ENCODE results near the gene RTL1. TPM values are rescaled to one million over a fixed set of nuclear protein-coding genes. Genes with fewer than 3 reads are reported as not detected.
A peak's percentile ranks its signal among the peaks of the same experiment; 100 is the strongest.

Gene RTL1
- total and polyA plus RNA-seq, 7 experiments from 2014 or later = not detected

- intact Hi-C loops (cut with micrococcal nuclease) = no loop called here
- Mint-ChIP-seq H3K4me3 (no peak overlapping the region), H3K4me1 (peaks cover 0 to 7% (median 0%) of the 10 kb centered on the region in 7 donors), H3K27me3 (no peaks in the 10 kb centered on the region), H3K36me3 (no peaks in the 10 kb centered on the region), H3K9me3 (no peaks in the 10 kb centered on the region), H3K27ac (no peak overlapping the region)
- H3K4me3 ChIP-seq (ENCODE audit: low read length) = peak overlapping the region; percentile 25
- H3K36me3 ChIP-seq (ENCODE audit: control insufficient read depth in 2 of 3, insufficient read depth in 3 of 3, low read length in 3 of 3) = no peaks in the 10 kb centered on the region
- peaks cover 0 to 8% of the 10 kb centered on the region in 2 donors for H3K4me1 ChIP-seq (ENCODE audit: control insufficient read depth in 2 of 2, insufficient read depth in 2 of 2, low read length in 2 of 2)
- no peaks in the 10 kb centered on the region for H3K9me3 ChIP-seq (ENCODE audit: control insufficient read depth in 2 of 3, low read length in 3 of 3)
- no peak for DNase-seq
- CTCF ChIA-PET = interaction anchor here (1.0 kb wide), 1 partner anchor 780 kb away, joined by 5 read pairs; no protein-coding TSS in a partner anchor
- no peak overlapping the region for H3K27ac ChIP-seq (ENCODE audit: low read depth, low read length)
- ATAC-seq = no peak
- no peaks in the 10 kb centered on the region for H3K27me3 ChIP-seq (ENCODE audit: control insufficient read depth in 2 of 2, insufficient read depth in 2 of 2, low read length in 2 of 2)
- POLR2A ChIA-PET = no interaction called here
Observed at GRCh38 chr14:100849115-100849781, 54.3 kb downstream of the RTL1 start.

- Mint-ChIP-seq H3K27ac (no peak overlapping the region), H3K27me3 (peaks cover 0 to 3% (median 0%) of the 10 kb centered on the region in 5 donors), H3K9me3 (no peaks in the 10 kb centered on the region), H3K4me1 (peaks cover 0 to 12% (median 0%) of the 10 kb centered on the region in 7 donors), H3K36me3 (no peaks in the 10 kb centered on the region), H3K4me3 (no peak overlapping the region)
- H3K27ac ChIP-seq (ENCODE audit: low read depth, low read length) = no peak overlapping the region
- no peak overlapping the region for H3K4me3 ChIP-seq (ENCODE audit: low read length)
- no peaks in the 10 kb centered on the region for H3K36me3 ChIP-seq (ENCODE audit: control insufficient read depth in 2 of 3, insufficient read depth in 3 of 3, low read length in 3 of 3)
- peaks cover 0 to 8% of the 10 kb centered on the region in 2 donors for H3K4me1 ChIP-seq (ENCODE audit: control insufficient read depth in 2 of 2, insufficient read depth in 2 of 2, low read length in 2 of 2)
- no peaks in the 10 kb centered on the region for H3K27me3 ChIP-seq (ENCODE audit: control insufficient read depth in 2 of 2, insufficient read depth in 2 of 2, low read length in 2 of 2)
- POLR2A ChIA-PET = no interaction called here
- intact Hi-C loops (cut with micrococcal nuclease) = no loop called here
- DNase-seq (no peak), ATAC-seq (no peak)
- CTCF ChIA-PET = no interaction called here
- H3K9me3 ChIP-seq (ENCODE audit: control insufficient read depth in 2 of 3, low read length in 3 of 3) = no peaks in the 10 kb centered on the region
Observed at GRCh38 chr14:100846309-100846859, 57.1 kb downstream of the RTL1 start.

GRCh38 chr14:100845341-100845740 is 58.2 kb downstream of the RTL1 start:
- ChIA-PET POLR2A (no interaction called here), CTCF (no interaction called here)
- Histone ChIP-seq H3K27ac (ENCODE audit: low read depth, low read length) (no peak overlapping the region), H3K4me1 (ENCODE audit: control insufficient read depth in 2 of 2, insufficient read depth in 2 of 2, low read length in 2 of 2) (peaks cover 0 to 8% of the 10 kb centered on the region in 2 donors), H3K9me3 (ENCODE audit: control insufficient read depth in 2 of 3, low read length in 3 of 3) (no peaks in the 10 kb centered on the region), H3K27me3 (ENCODE audit: control insufficient read depth in 2 of 2, insufficient read depth in 2 of 2, low read length in 2 of 2) (no peaks in the 10 kb centered on the region), H3K4me3 (ENCODE audit: low read length) (no peak overlapping the region), H3K36me3 (ENCODE audit: control insufficient read depth in 2 of 3, insufficient read depth in 3 of 3, low read length in 3 of 3) (no peaks in the 10 kb centered on the region)
- Mint-ChIP-seq H3K4me3 (no peak overlapping the region), H3K36me3 (no peaks in the 10 kb centered on the region), H3K27ac (no peak overlapping the region), H3K27me3 (peaks cover 0 to 3% (median 0%) of the 10 kb centered on the region in 5 donors), H3K4me1 (peaks cover 0 to 5% (median 0%) of the 10 kb centered on the region in 7 donors), H3K9me3 (no peaks in the 10 kb centered on the region)
- ATAC-seq (no peak), DNase-seq (no peak)
- intact Hi-C loops (cut with micrococcal nuclease) = no loop called here

- DNase-seq (no peak), ATAC-seq (no peak)
- Histone ChIP-seq H3K27ac (ENCODE audit: low read depth, low read length) (no peak overlapping the region), H3K27me3 (ENCODE audit: control insufficient read depth in 2 of 2, insufficient read depth in 2 of 2, low read length in 2 of 2) (no peaks in the 10 kb centered on the region), H3K4me3 (ENCODE audit: low read length) (no peak overlapping the region), H3K4me1 (ENCODE audit: control insufficient read depth in 2 of 2, insufficient read depth in 2 of 2, low read length in 2 of 2) (peaks cover 0 to 8% of the 10 kb centered on the region in 2 donors), H3K36me3 (ENCODE audit: control insufficient read depth in 2 of 3, insufficient read depth in 3 of 3, low read length in 3 of 3) (no peaks in the 10 kb centered on the region), H3K9me3 (ENCODE audit: control insufficient read depth in 2 of 3, low read length in 3 of 3) (no peaks in the 10 kb centered on the region)
- no peaks in the 10 kb centered on the region for H3K36me3 Mint-ChIP-seq
- ChIA-PET CTCF (no interaction called here), POLR2A (no interaction called here)
- H3K4me3 Mint-ChIP-seq = no peak overlapping the region
- intact Hi-C loops (cut with micrococcal nuclease) = no loop called here
- H3K4me1 Mint-ChIP-seq = peaks cover 0 to 5% (median 0%) of the 10 kb centered on the region in 7 donors
- peaks cover 0 to 3% (median 0%) of the 10 kb centered on the region in 5 donors for H3K27me3 Mint-ChIP-seq
- H3K27ac Mint-ChIP-seq = no peak overlapping the region
- no peaks in the 10 kb centered on the region for H3K9me3 Mint-ChIP-seq
Observed at GRCh38 chr14:100844846-100845245, 58.7 kb downstream of the RTL1 start.

GRCh38 chr14:100844421-100844820 is 59.1 kb downstream of the RTL1 start:
- intact Hi-C loops (cut with micrococcal nuclease) = no loop called here
- ChIA-PET POLR2A (no interaction called here), CTCF (no interaction called here)
- Mint-ChIP-seq H3K36me3 (no peaks in the 10 kb centered on the region), H3K27me3 (peaks cover 0 to 3% (median 0%) of the 10 kb centered on the region in 5 donors), H3K27ac (no peak overlapping the region), H3K9me3 (no peaks in the 10 kb centered on the region), H3K4me3 (no peak overlapping the region), H3K4me1 (peaks cover 0 to 5% (median 0%) of the 10 kb centered on the region in 7 donors)
- no peaks in the 10 kb centered on the region for H3K27me3 ChIP-seq (ENCODE audit: control insufficient read depth in 2 of 2, insufficient read depth in 2 of 2, low read length in 2 of 2)
- DNase-seq = no peak
- H3K4me1 ChIP-seq (ENCODE audit: control insufficient read depth in 2 of 2, insufficient read depth in 2 of 2, low read length in 2 of 2) = peaks cover 0 to 5% of the 10 kb centered on the region in 2 donors
- no peak overlapping the region for H3K27ac ChIP-seq (ENCODE audit: low read depth, low read length)
- H3K9me3 ChIP-seq (ENCODE audit: control insufficient read depth in 2 of 3, low read length in 3 of 3) = no peaks in the 10 kb centered on the region
- no peaks in the 10 kb centered on the region for H3K36me3 ChIP-seq (ENCODE audit: control insufficient read depth in 2 of 3, insufficient read depth in 3 of 3, low read length in 3 of 3)
- no peak for ATAC-seq
- H3K4me3 ChIP-seq (ENCODE audit: low read length) = no peak overlapping the region

GRCh38 chr14:100844082-100844408 is 59.5 kb downstream of the RTL1 start:
- POLR2A ChIA-PET = no interaction called here
- CTCF ChIA-PET = no interaction called here
- H3K27ac ChIP-seq (ENCODE audit: low read depth, low read length) = no peak overlapping the region
- Mint-ChIP-seq H3K27ac (no peak overlapping the region), H3K36me3 (no peaks in the 10 kb centered on the region), H3K4me1 (peaks cover 0 to 5% (median 0%) of the 10 kb centered on the region in 7 donors), H3K27me3 (peaks cover 0 to 3% (median 0%) of the 10 kb centered on the region in 5 donors), H3K4me3 (no peak overlapping the region), H3K9me3 (no peaks in the 10 kb centered on the region)
- intact Hi-C loops (cut with micrococcal nuclease) = no loop called here
- no peaks in the 10 kb centered on the region for H3K9me3 ChIP-seq (ENCODE audit: control insufficient read depth in 2 of 3, low read length in 3 of 3)
- no peak overlapping the region for H3K4me3 ChIP-seq (ENCODE audit: low read length)
- DNase-seq (no peak), ATAC-seq (no peak)
- H3K27me3 ChIP-seq (ENCODE audit: control insufficient read depth in 2 of 2, insufficient read depth in 2 of 2, low read length in 2 of 2) = no peaks in the 10 kb centered on the region
- H3K4me1 ChIP-seq (ENCODE audit: control insufficient read depth in 2 of 2, insufficient read depth in 2 of 2, low read length in 2 of 2) = peaks cover 0 to 1% of the 10 kb centered on the region in 2 donors
- H3K36me3 ChIP-seq (ENCODE audit: control insufficient read depth in 2 of 3, insufficient read depth in 3 of 3, low read length in 3 of 3) = no peaks in the 10 kb centered on the region

GRCh38 chr14:100842799-100843198 is 60.7 kb downstream of the RTL1 start:
- H3K4me1 ChIP-seq (ENCODE audit: control insufficient read depth in 2 of 2, insufficient read depth in 2 of 2, low read length in 2 of 2) = no peaks in the 10 kb centered on the region
- no peak overlapping the region for H3K27ac ChIP-seq (ENCODE audit: low read depth, low read length)
- H3K4me3 ChIP-seq (ENCODE audit: low read length) = no peak overlapping the region
- Mint-ChIP-seq H3K27me3 (peaks cover 0 to 3% (median 0%) of the 10 kb centered on the region in 5 donors), H3K4me1 (peaks cover 0 to 5% (median 0%) of the 10 kb centered on the region in 7 donors), H3K9me3 (peaks cover 0 to 2% (median 0%) of the 10 kb centered on the region in 11 donors), H3K4me3 (no peak overlapping the region), H3K36me3 (no peaks in the 10 kb centered on the region), H3K27ac (no peak overlapping the region)
- POLR2A ChIA-PET = no interaction called here
- intact Hi-C loops (cut with micrococcal nuclease) = no loop called here
- CTCF ChIA-PET = no interaction called here
- DNase-seq (no peak), ATAC-seq (no peak)
- no peaks in the 10 kb centered on the region for H3K27me3 ChIP-seq (ENCODE audit: control insufficient read depth in 2 of 2, insufficient read depth in 2 of 2, low read length in 2 of 2)
- no peaks in the 10 kb centered on the region for H3K9me3 ChIP-seq (ENCODE audit: control insufficient read depth in 2 of 3, low read length in 3 of 3)
- H3K36me3 ChIP-seq (ENCODE audit: control insufficient read depth in 2 of 3, insufficient read depth in 3 of 3, low read length in 3 of 3) = no peaks in the 10 kb centered on the region
